Smooth muscle cell (in vitro differentiated cells): ENCODE data around the gene POLN. TPM values are rescaled to one million over a fixed set of nuclear protein-coding genes. Genes with fewer than 3 reads are reported as not detected.

ENCODE experiments used
- DNase-seq: peaks from one replicate; lab custom pipeline; 2025; ENCODE audit not compliant: unreplicated experiment; lab: John Stamatoyannopoulos, UW
- H2AFZ ChIP-seq: fragments of 200-600 bp; sonication (generic); 2 replicates; pipeline ENCODE4 v1.6.0; 2016; ENCODE audit warnings: antibody characterized with exemption, low read depth, mild to moderate bottlenecking
- H3F3A ChIP-seq: fragments of 200-600 bp; sonication (generic); 2 replicates; pipeline ENCODE4 v1.6.0; 2017; ENCODE audit warnings: antibody characterized with exemption, low read depth
- H3K27ac ChIP-seq: fragments of 200-600 bp; sonication (generic); 2 replicates; pipeline ENCODE4 v1.5.1; 2016; ENCODE audit warnings: low read depth, mild to moderate bottlenecking
- H3K27me3 ChIP-seq: fragments of 200-600 bp; sonication (generic); 2 replicates; pipeline ENCODE4 v1.6.1; 2016; ENCODE audit warnings: low read depth, mild to moderate bottlenecking
- H3K36me3 ChIP-seq: fragments of 200-600 bp; sonication (generic); 2 replicates; pipeline ENCODE4 v1.5.1; 2016; ENCODE audit warnings: low read depth
- H3K4me1 ChIP-seq: fragments of 200-600 bp; sonication (generic); 2 replicates; pipeline ENCODE4 v1.5.1; 2016; ENCODE audit warnings: low read depth
- H3K4me2 ChIP-seq: fragments of 200-600 bp; sonication (generic); 2 replicates; pipeline ENCODE4 v1.6.0; 2016; ENCODE audit warnings: mild to moderate bottlenecking
- H3K4me3 ChIP-seq: fragments of 200-600 bp; sonication (generic); 2 replicates; pipeline ENCODE4 v1.5.1; 2016; ENCODE audit warnings: mild to moderate bottlenecking
- H3K79me2 ChIP-seq: fragments of 200-600 bp; sonication (generic); 2 replicates; pipeline ENCODE4 v1.6.0; 2016; ENCODE audit warnings: low read depth, mild to moderate bottlenecking
- H3K9ac ChIP-seq: fragments of 200-600 bp; sonication (generic); 2 replicates; pipeline ENCODE4 v1.6.0; 2016; ENCODE audit warnings: low read depth
- H3K9me3 ChIP-seq: fragments of 200-600 bp; sonication (generic); replicated peaks from 2 replicates; pipeline ENCODE4 v1.5.1; 2016; ENCODE audit warnings: low read depth
- H4K20me1 ChIP-seq: fragments of 200-600 bp; sonication (generic); 2 replicates; pipeline ENCODE4 v1.6.0; 2016; ENCODE audit warnings: low read depth
- CTCF ChIP-seq: fragments of 200-600 bp; sonication (generic); IDR thresholded peaks from 2 replicates; pipeline ENCODE4 v1.5.1; 2017; ENCODE audit warnings: borderline replicate concordance, mild to moderate bottlenecking, antibody characterized with exemption; ENCODE audit not compliant: insufficient read depth, poor library complexity, severe bottlenecking
- WGBS: methylation state at CpG from one replicate; pipeline ENCODE4 v1.1.7; 2016; ENCODE audit warnings: low lambda C conversion rate; 5-methylcytosine and 5-hydroxymethylcytosine counted together
- polyA plus RNA-seq: library from polyadenylated mRNA; unstranded; fragments of >200 nt; fragmentation: Nextera tagmentation; extraction: Ambion mirVana; gene quantifications from 2 replicates; pipeline ENCODE4 v1.2.1, GENCODE V29; 2016
- total RNA-seq: library from RNA; depleted of rRNA; stranded (reverse); fragments of >200 nt; gene quantifications from 2 replicates; pipeline ENCODE4 v1.2.3, GENCODE V29; 2014

POLN gene
- total and polyA plus RNA-seq, 2 experiments from 2014 or later = 0.35 to 3.0 TPM

GRCh38 chr4:2102045-2102883 is 139.7 kb downstream of the POLN start:
- Histone ChIP-seq H4K20me1 (no peaks in the 10 kb centered on the region), H3K4me1 (no peaks in the 10 kb centered on the region), H3K9me3 (peaks cover 12% of the 10 kb centered on the region), H3F3A (no peaks in the 10 kb centered on the region), H3K4me3 (no peak overlapping the region), H2AFZ (no peak overlapping the region), H3K36me3 (no peaks in the 10 kb centered on the region), H3K4me2 (no peak overlapping the region), H3K9ac (no peak overlapping the region), H3K79me2 (no peaks in the 10 kb centered on the region), H3K27ac (no peak overlapping the region), H3K27me3 (peaks cover 5% of the 10 kb centered on the region)
- 79% methylated on average over 4 of the region's 4 CpGs for WGBS
- no peak for DNase-seq
- no peak for TF ChIP-seq CTCF

DNA sequence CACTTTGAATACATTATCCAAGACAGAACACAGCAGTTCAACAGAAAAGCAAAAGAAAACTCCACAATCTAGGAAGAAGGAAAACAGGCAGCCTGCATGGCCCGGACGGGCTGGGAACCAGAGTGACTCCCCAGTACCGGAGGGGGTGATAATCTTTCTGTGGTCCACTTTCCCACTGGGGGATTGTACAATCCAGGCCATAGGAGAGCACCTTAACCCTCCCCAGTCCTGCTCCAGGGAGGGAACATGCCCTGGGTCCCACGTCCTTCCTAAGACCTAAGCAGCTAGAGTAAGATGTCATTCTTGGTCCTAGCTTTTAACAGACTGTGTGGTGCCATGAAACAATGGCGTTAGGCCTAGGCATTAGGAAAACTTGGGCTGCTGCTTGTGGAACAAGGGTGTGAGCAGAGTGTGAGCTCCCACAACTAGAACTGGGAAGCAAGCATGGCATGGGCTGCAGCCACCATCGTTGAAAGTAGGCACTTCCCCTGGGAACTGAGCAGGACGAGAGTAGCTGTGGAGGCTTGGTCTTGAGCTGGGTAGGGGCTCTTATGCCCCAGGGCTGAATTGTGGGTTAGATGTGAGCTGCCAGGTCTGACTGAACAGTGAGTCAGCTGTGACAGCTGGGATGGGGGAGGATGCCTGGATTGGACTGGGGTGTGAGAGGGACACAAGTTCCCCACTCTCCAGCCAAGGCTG is 140.4 kb downstream of the POLN start:
- H3K79me2 ChIP-seq = no peaks in the 10 kb centered on the region
- no peak overlapping the region for H3K4me2 ChIP-seq
- 88% methylated on average over 7 of the region's 7 CpGs for WGBS
- TF ChIP-seq CTCF = no peak
- H3K4me3 ChIP-seq = no peak overlapping the region
- H3K9ac ChIP-seq = no peak overlapping the region
- H3K27ac ChIP-seq = no peak overlapping the region
- H3K4me1 ChIP-seq = no peaks in the 10 kb centered on the region
- no peaks in the 10 kb centered on the region for H4K20me1 ChIP-seq
- no peak for DNase-seq
- H2AFZ ChIP-seq = no peak overlapping the region
- H3K36me3 ChIP-seq = no peaks in the 10 kb centered on the region
- H3K27me3 ChIP-seq = peaks cover 5% of the 10 kb centered on the region
- H3K9me3 ChIP-seq = peaks cover 12% of the 10 kb centered on the region
- no peaks in the 10 kb centered on the region for H3F3A ChIP-seq

DNA sequence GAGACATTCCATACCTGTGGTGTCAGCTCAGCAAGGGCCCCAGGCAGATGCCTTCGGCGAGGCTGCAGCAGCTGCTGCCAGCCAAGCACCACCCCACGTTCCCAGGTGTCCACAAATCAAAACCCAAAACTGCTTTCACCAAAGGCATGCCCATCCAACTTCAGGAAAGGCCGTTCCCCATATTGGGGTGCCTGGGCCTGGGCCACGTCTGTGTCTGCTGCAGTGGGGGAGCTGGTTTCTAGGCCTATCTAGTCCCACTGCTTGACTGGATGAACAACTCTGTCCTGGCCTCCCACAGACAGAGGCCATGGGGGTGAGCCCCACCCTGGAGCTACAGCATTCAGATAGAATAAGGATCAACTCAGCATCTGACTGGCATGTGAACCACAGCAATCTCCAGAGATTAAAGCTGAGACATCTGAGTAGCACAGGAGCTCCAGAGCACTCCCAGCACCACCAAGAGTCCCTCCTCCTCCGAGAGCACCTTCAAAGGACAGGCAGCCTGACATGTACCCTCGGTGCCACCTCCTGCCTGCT is 145.8 kb downstream of the POLN start:
- 77% methylated on average over 7 of the region's 7 CpGs for WGBS
- no peak overlapping the region for H2AFZ ChIP-seq
- DNase-seq = no peak
- H3K4me1 ChIP-seq = no peaks in the 10 kb centered on the region
- no peak overlapping the region for H3K4me2 ChIP-seq
- no peak for TF ChIP-seq CTCF
- no peaks in the 10 kb centered on the region for H4K20me1 ChIP-seq
- no peaks in the 10 kb centered on the region for H3K79me2 ChIP-seq
- H3K4me3 ChIP-seq = no peak overlapping the region
- no peak overlapping the region for H3K9ac ChIP-seq
- peaks cover 5% of the 10 kb centered on the region for H3K27me3 ChIP-seq
- H3K36me3 ChIP-seq = no peaks in the 10 kb centered on the region
- H3F3A ChIP-seq = no peaks in the 10 kb centered on the region
- H3K9me3 ChIP-seq = no peaks in the 10 kb centered on the region
- H3K27ac ChIP-seq = no peak overlapping the region
